HepG2 (cell line): ENCODE results near the gene DMPK. TPM values are rescaled to one million over a fixed set of nuclear protein-coding genes. Genes with fewer than 3 reads are reported as not detected.
A peak's percentile ranks its signal among the peaks of the same experiment; 100 is the strongest.

Experiments
- AKNA ChIP-seq: sonication (generic); formaldehyde crosslinking; IDR thresholded peaks from 2 replicates; pipeline ENCODE4 v1.4.0; 2020; ENCODE audit warnings: missing genetic modification reagents, borderline replicate concordance
- BRF2 ChIP-seq: sonication (generic); formaldehyde crosslinking; IDR thresholded peaks from 2 replicates; pipeline ENCODE4 v1.8.1; 2022; ENCODE audit warnings: mild to moderate bottlenecking, missing genetic modification reagents
- FOXJ3 ChIP-seq: sonication (generic); formaldehyde crosslinking; IDR thresholded peaks from 2 replicates; pipeline ENCODE4 v1.4.0; 2020; ENCODE audit warnings: missing genetic modification reagents, mild to moderate bottlenecking, borderline replicate concordance
- JARID2 ChIP-seq: sonication (generic); formaldehyde crosslinking; IDR thresholded peaks from 2 replicates; pipeline ENCODE4 v1.8.1; 2023; ENCODE audit warnings: missing genetic modification reagents, inconsistent platforms; ENCODE audit not compliant: insufficient replicate concordance
- KDM5B ChIP-seq: sonication (generic); formaldehyde crosslinking; IDR thresholded peaks from 2 replicates; pipeline ENCODE4 v1.4.0; 2020; ENCODE audit warnings: missing genetic modification reagents, mild to moderate bottlenecking, borderline replicate concordance
- KLF6 ChIP-seq: IDR thresholded peaks from 2 replicates; pipeline ENCODE4 v1.8.0; 2016; ENCODE audit warnings: missing biosample characterization, missing genetic modification reagents
- SNAPC2 ChIP-seq: sonication (generic); formaldehyde crosslinking; IDR thresholded peaks from 2 replicates; pipeline ENCODE4 v1.8.1; 2022; ENCODE audit warnings: mild to moderate bottlenecking, missing genetic modification reagents
- U2AF2 ChIP-seq: fragments of 200-400 bp; formaldehyde crosslinking; IDR thresholded peaks from 2 replicates; pipeline ENCODE4 v1.6.1; 2017; ENCODE audit warnings: low read depth, mild to moderate bottlenecking, low read length
- ZFP82 ChIP-seq: sonication (generic); formaldehyde crosslinking; IDR thresholded peaks from 2 replicates; pipeline ENCODE4 v1.5.1; 2020; ENCODE audit warnings: mild to moderate bottlenecking, missing genetic modification reagents, borderline replicate concordance
- ZFP91 ChIP-seq: sonication (generic); formaldehyde crosslinking; IDR thresholded peaks from 2 replicates; pipeline ENCODE4 v1.9.0; 2022; ENCODE audit warnings: missing genetic modification reagents, mild to moderate bottlenecking, borderline replicate concordance
- ZNF350 ChIP-seq: sonication (generic); formaldehyde crosslinking; IDR thresholded peaks from 2 replicates; pipeline ENCODE4 v1.4.0; 2020; ENCODE audit warnings: mild to moderate bottlenecking, low read depth, missing genetic modification reagents, borderline replicate concordance
- ZNF687 ChIP-seq: sonication (generic); formaldehyde crosslinking; IDR thresholded peaks from 2 replicates; pipeline ENCODE4 v1.5.1; 2020; ENCODE audit warnings: mild to moderate bottlenecking, missing genetic modification reagents, moderate library complexity
- ZNF782 ChIP-seq: sonication (generic); formaldehyde crosslinking; IDR thresholded peaks from 2 replicates; pipeline ENCODE4 v1.4.0; 2020; ENCODE audit warnings: missing genetic modification reagents, mild to moderate bottlenecking, borderline replicate concordance
- ZNF792 ChIP-seq: IDR thresholded peaks from 2 replicates; pipeline ENCODE4 v1.6.1; 2016
- polyA plus RNA-seq, 8 experiments: library from polyadenylated mRNA; depleted of rRNA in 3 of 8; stranded (reverse) in 7 of 8; unstranded in 1 of 8; fragments of >200 nt; fragmentation: Illumina TruSeq in 4 of 8; extraction: Trizol in 4 of 8; gene quantifications; 2 replicates each; pipeline versions ENCODE4 v1.2.1 to v1.2.3, GENCODE V29; 2011 to 2016; ENCODE audit warnings: low read depth in 4 of 8, missing spikeins in 1 of 8, mixed read lengths in 1 of 8; ENCODE audit not compliant: insufficient read depth in 1 of 8
- total RNA-seq, 5 experiments: library from RNA; depleted of rRNA; stranded (reverse); fragments of >200 nt; fragmentation: Illumina TruSeq; extraction: Trizol; gene quantifications; 2 replicates each; pipeline ENCODE4 v1.2.3, GENCODE V29; 2016; ENCODE audit warnings: low read depth in 1 of 5

Gene DMPK
- total and polyA plus RNA-seq, 2 of the 13 experiments (the other 11 are each of a cell fraction or from before 2014, with no cell fraction given): 5.3 to 8.8 TPM

- no peak for TF ChIP-seq AKNA (CRISPR knock-in tag)
- TF ChIP-seq ZNF687 (CRISPR knock-in tag): peak; percentile 26; the same call in 1 of the 2 replicates
- TF ChIP-seq ZNF792 (CRISPR knock-in tag): no peak
- no peak for TF ChIP-seq JARID2 (CRISPR knock-in tag)
- no peak for TF ChIP-seq FOXJ3 (CRISPR knock-in tag)
- TF ChIP-seq BRF2 (CRISPR knock-in tag): no peak
- no peak for TF ChIP-seq ZFP82 (CRISPR knock-in tag)
- no peak for TF ChIP-seq KDM5B (CRISPR knock-in tag)
- peak; percentile 97 for TF ChIP-seq U2AF2
- 0 out of 2 replicates have a peak, but pooled peaks have one; percentile 27 for TF ChIP-seq KLF6 (CRISPR knock-in tag)
- no peak for TF ChIP-seq SNAPC2 (CRISPR knock-in tag)
- no peak for TF ChIP-seq ZNF350 (CRISPR knock-in tag)
- no peak for TF ChIP-seq ZFP91 (CRISPR knock-in tag)
- TF ChIP-seq ZNF782 (CRISPR knock-in tag): peak; percentile 51; the same call in 1 of the 2 replicates
Measured at GRCh38 chr19:45792470-45793177, 10.3 kb upstream of the DMPK start, which contains the start of gene DMWD (continued).
